Skeletal muscle tissue (tissue), 4 donors: Measurements from ENCODE around the gene TFDP2. TPM values are rescaled to one million over a fixed set of nuclear protein-coding genes. Genes with fewer than 3 reads are reported as not detected.

Source experiments
- H3K27ac ChIP-seq: one replicate; pipeline ENCODE4 v1.7.0; 2013; ENCODE audit warnings: mild to moderate bottlenecking, low read depth, low read length, inconsistent platforms
- H3K27me3 ChIP-seq, 3 donors: one replicate each; pipeline ENCODE4 v1.7.0; 2013; ENCODE audit warnings: low read length in 3 of 3; ENCODE audit not compliant: control insufficient read depth in 3 of 3, insufficient read depth in 3 of 3
- H3K36me3 ChIP-seq, 3 donors: one replicate each; pipeline ENCODE4 v1.7.0; 2013; ENCODE audit warnings: low read length in 3 of 3; ENCODE audit not compliant: control insufficient read depth in 3 of 3, insufficient read depth in 3 of 3
- H3K4me1 ChIP-seq, 3 donors: one replicate each; pipeline ENCODE4 v1.7.0; 2013; ENCODE audit warnings: low read length in 3 of 3, mild to moderate bottlenecking in 3 of 3; ENCODE audit not compliant: control insufficient read depth in 3 of 3, insufficient read depth in 3 of 3
- H3K4me3 ChIP-seq, 3 donors: one replicate each; pipeline ENCODE4 v1.7.0; 2013; ENCODE audit warnings: low read length in 3 of 3
- H3K9ac ChIP-seq, 3 donors: one replicate each; pipeline ENCODE4 v1.7.0; 2013; ENCODE audit warnings: low read length in 3 of 3, mild to moderate bottlenecking in 3 of 3, moderate library complexity in 2 of 3, low read depth in 1 of 3
- H3K9me3 ChIP-seq, 3 donors: one replicate each; pipeline ENCODE4 v1.7.0; 2013; ENCODE audit warnings: low read length in 3 of 3; ENCODE audit not compliant: control insufficient read depth in 3 of 3
- total RNA-seq: library from RNA; depleted of rRNA; stranded (reverse); fragments of >200 nt; gene quantifications from one replicate; pipeline ENCODE4 v1.2.3, GENCODE V29; 2014
- donor health status: Osteomylitis.

TFDP2 gene
- total RNA-seq, 1 donor from 2014 or later = 29.2 TPM

- Histone ChIP-seq H3K27ac (no peak overlapping the region), H3K27me3 (no peaks in the 10 kb centered on the region), H3K36me3 (no peaks in the 10 kb centered on the region), H3K9ac (no peak overlapping the region), H3K4me1 (no peaks in the 10 kb centered on the region), H3K9me3 (no peaks in the 10 kb centered on the region), H3K4me3 (no peak overlapping the region)
These were observed 19.7 kb downstream of the TFDP2 start for GRCh38 chr3:142129516-142130171.

- no peaks in the 10 kb centered on the region for H3K36me3 ChIP-seq
- no peak overlapping the region for H3K9ac ChIP-seq
- no peaks in the 10 kb centered on the region for H3K27me3 ChIP-seq
- no peaks in the 10 kb centered on the region for H3K9me3 ChIP-seq
- H3K27ac ChIP-seq = no peak overlapping the region
- no peaks in the 10 kb centered on the region for H3K4me1 ChIP-seq
- no peak overlapping the region for H3K4me3 ChIP-seq
These were observed 21.2 kb downstream of the TFDP2 start for GRCh38 chr3:142127941-142128658.

GRCh38 chr3:142124243-142124642, 25.1 kb downstream of the TFDP2 start:
- H3K4me3 ChIP-seq = no peak overlapping the region
- H3K27me3 ChIP-seq = no peaks in the 10 kb centered on the region
- H3K9me3 ChIP-seq = no peaks in the 10 kb centered on the region
- H3K27ac ChIP-seq = no peak overlapping the region
- no peaks in the 10 kb centered on the region for H3K4me1 ChIP-seq
- no peaks in the 10 kb centered on the region for H3K36me3 ChIP-seq
- H3K9ac ChIP-seq = no peak overlapping the region

GRCh38 chr3:142120707-142121106, 28.6 kb downstream of the TFDP2 start:
- Histone ChIP-seq H3K9ac (no peak overlapping the region), H3K36me3 (no peaks in the 10 kb centered on the region), H3K27ac (no peak overlapping the region)

GRCh38 chr3:142118911-142119310, 30.4 kb downstream of the TFDP2 start:
- H3K9ac ChIP-seq = no peak overlapping the region
- no peak overlapping the region for H3K4me3 ChIP-seq
- no peaks in the 10 kb centered on the region for H3K4me1 ChIP-seq
- no peaks in the 10 kb centered on the region for H3K27me3 ChIP-seq
- no peak overlapping the region for H3K27ac ChIP-seq
- no peaks in the 10 kb centered on the region for H3K9me3 ChIP-seq
- H3K36me3 ChIP-seq = no peaks in the 10 kb centered on the region

More at GRCh38 chr3:142120707-142121106, 28.6 kb downstream of the TFDP2 start:
- Histone ChIP-seq H3K9me3 (no peaks in the 10 kb centered on the region), H3K27me3 (no peaks in the 10 kb centered on the region), H3K4me1 (no peaks in the 10 kb centered on the region), H3K4me3 (no peak overlapping the region)

- H3K36me3 ChIP-seq = no peaks in the 10 kb centered on the region
- no peaks in the 10 kb centered on the region for H3K9me3 ChIP-seq
- H3K4me1 ChIP-seq = no peaks in the 10 kb centered on the region
- H3K9ac ChIP-seq = no peak overlapping the region
- H3K27me3 ChIP-seq = no peaks in the 10 kb centered on the region
- H3K4me3 ChIP-seq = no peak overlapping the region
- no peak overlapping the region for H3K27ac ChIP-seq
These were observed 32.1 kb downstream of the TFDP2 start for GRCh38 chr3:142117056-142117851.

- no peaks in the 10 kb centered on the region for H3K4me1 ChIP-seq
- no peak overlapping the region for H3K27ac ChIP-seq
- H3K9ac ChIP-seq = no peak overlapping the region
- no peaks in the 10 kb centered on the region for H3K36me3 ChIP-seq
- H3K9me3 ChIP-seq = no peaks in the 10 kb centered on the region
- no peak overlapping the region for H3K4me3 ChIP-seq
- no peaks in the 10 kb centered on the region for H3K27me3 ChIP-seq
These were observed 33.3 kb downstream of the TFDP2 start for GRCh38 chr3:142115867-142116668.

GRCh38 chr3:142112601-142113000, 36.7 kb downstream of the TFDP2 start:
- H3K27me3 ChIP-seq = no peaks in the 10 kb centered on the region
- H3K9me3 ChIP-seq = no peaks in the 10 kb centered on the region
- H3K27ac ChIP-seq = no peak overlapping the region
- H3K4me1 ChIP-seq = no peaks in the 10 kb centered on the region
- H3K4me3 ChIP-seq = no peak overlapping the region
- H3K36me3 ChIP-seq = no peaks in the 10 kb centered on the region
- H3K9ac ChIP-seq = no peak overlapping the region

GRCh38 chr3:142106548-142106947, 42.8 kb downstream of the TFDP2 start:
- Histone ChIP-seq H3K4me1 (no peaks in the 10 kb centered on the region), H3K36me3 (no peaks in the 10 kb centered on the region), H3K9ac (no peak overlapping the region), H3K9me3 (no peaks in the 10 kb centered on the region), H3K27ac (no peak overlapping the region), H3K27me3 (no peaks in the 10 kb centered on the region), H3K4me3 (no peak overlapping the region)
